OCI-LY1 (cell line): ENCODE results near the gene CBX7.

Experiments used
- EZH2 ChIP-seq: fragments of 200-600 bp; sonication (generic), shearing (Covaris generic); IDR thresholded peaks from 2 replicates; pipeline ENCODE4 v1.8.0; 2017; ENCODE audit warnings: borderline replicate concordance, mixed run types, mild to moderate bottlenecking, antibody characterized with exemption, low read length, moderate library complexity, mixed read lengths
- TF ChIP-seq, protein P1 (sequence below): fragments of 200-600 bp; sonication (generic), shearing (Covaris generic); IDR thresholded peaks from 2 replicates; pipeline ENCODE4 v1.5.1; 2017; ENCODE audit warnings: mild to moderate bottlenecking, antibody characterized with exemption, low read length, moderate library complexity, mixed read lengths

DNA sequence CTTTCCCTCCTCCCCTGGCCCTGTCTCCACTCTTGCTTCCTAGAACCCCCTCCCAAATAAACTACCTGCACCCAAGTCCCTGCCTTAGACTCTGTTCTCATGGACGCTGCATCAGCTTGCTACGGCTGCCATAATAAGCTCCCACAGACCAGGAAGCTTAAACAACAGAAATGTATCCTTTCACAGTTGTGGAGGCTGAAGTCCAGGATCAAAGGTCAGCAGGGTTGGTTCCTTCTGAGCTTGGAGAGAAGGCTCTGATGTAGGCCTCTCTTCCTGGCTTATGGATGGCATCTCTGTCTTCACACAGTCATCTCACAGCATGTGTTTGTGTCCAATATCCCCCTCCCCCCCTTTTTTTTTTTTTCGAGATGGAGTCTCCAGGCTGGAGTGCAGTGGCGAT, 23.4 kb downstream of the CBX7 start:
- TF ChIP-seq, protein P1, sequence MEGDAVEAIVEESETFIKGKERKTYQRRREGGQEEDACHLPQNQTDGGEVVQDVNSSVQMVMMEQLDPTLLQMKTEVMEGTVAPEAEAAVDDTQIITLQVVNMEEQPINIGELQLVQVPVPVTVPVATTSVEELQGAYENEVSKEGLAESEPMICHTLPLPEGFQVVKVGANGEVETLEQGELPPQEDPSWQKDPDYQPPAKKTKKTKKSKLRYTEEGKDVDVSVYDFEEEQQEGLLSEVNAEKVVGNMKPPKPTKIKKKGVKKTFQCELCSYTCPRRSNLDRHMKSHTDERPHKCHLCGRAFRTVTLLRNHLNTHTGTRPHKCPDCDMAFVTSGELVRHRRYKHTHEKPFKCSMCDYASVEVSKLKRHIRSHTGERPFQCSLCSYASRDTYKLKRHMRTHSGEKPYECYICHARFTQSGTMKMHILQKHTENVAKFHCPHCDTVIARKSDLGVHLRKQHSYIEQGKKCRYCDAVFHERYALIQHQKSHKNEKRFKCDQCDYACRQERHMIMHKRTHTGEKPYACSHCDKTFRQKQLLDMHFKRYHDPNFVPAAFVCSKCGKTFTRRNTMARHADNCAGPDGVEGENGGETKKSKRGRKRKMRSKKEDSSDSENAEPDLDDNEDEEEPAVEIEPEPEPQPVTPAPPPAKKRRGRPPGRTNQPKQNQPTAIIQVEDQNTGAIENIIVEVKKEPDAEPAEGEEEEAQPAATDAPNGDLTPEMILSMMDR, result no peak
- no peak for TF ChIP-seq EZH2
